H1 (cell line): ENCODE results near the gene GALNT5. TPM values are rescaled to one million over a fixed set of nuclear protein-coding genes. Genes with fewer than 3 reads are reported as not detected.

Experiments used
- MAX ChIP-seq: IDR thresholded peaks from 2 replicates; pipeline ENCODE4 v1.6.1; 2012; ENCODE audit warnings: inconsistent platforms
- RNF2 ChIP-seq: fragments of 200-900, 300-1000 bp; sonication (generic); IDR thresholded peaks from 2 replicates; pipeline ENCODE4 v1.7.1; 2016; ENCODE audit warnings: borderline replicate concordance, low read depth, mild to moderate bottlenecking, antibody characterized with exemption, low read length; ENCODE audit not compliant: poor library complexity, severe bottlenecking; ENCODE audit errors: missing control alignments
- YY1 ChIP-seq: IDR thresholded peaks from 2 replicates; pipeline ENCODE4 v1.6.1; 2011; ENCODE audit warnings: low read depth, mild to moderate bottlenecking, low read length
- polyA plus RNA-seq, 7 experiments: library from polyadenylated mRNA; depleted of rRNA in 3 of 7; stranded (reverse) in 5 of 7; unstranded in 2 of 7; fragments of >200 nt in 5 of 7; fragments of 200-250 nt in 2 of 7; gene quantifications; 1 replicate in 5 of 7; 2 replicates in 1 of 7; 4 replicates in 1 of 7; pipeline versions ENCODE4 v1.2.1 to v1.2.3, GENCODE V29; 2011 to 2013; ENCODE audit warnings: missing spikeins in 2 of 7, mixed read lengths in 2 of 7
- total RNA-seq: library from RNA; stranded (reverse); fragmentation: NEBNext Ultra II Directional; extraction: Animal tissue kit (Norgen Biotek cat#: 25700); gene quantifications from 2 replicates; pipeline ENCODE4 v1.2.1, GENCODE V29; 2021

GALNT5 gene
- total and polyA plus RNA-seq, 2 of the 8 experiments (the other 6 are each of a cell fraction or from before 2014, with no cell fraction given) = 0.02 to 0.06 TPM

GRCh38 chr2:157254041-157254440, 3.5 kb upstream of the GALNT5 start (continued):
- no peak for TF ChIP-seq RNF2
- TF ChIP-seq MAX = no peak
- no peak for TF ChIP-seq YY1
